ENCODE measurements around the gene ARMC2.

The ARMC2 gene

DNA sequence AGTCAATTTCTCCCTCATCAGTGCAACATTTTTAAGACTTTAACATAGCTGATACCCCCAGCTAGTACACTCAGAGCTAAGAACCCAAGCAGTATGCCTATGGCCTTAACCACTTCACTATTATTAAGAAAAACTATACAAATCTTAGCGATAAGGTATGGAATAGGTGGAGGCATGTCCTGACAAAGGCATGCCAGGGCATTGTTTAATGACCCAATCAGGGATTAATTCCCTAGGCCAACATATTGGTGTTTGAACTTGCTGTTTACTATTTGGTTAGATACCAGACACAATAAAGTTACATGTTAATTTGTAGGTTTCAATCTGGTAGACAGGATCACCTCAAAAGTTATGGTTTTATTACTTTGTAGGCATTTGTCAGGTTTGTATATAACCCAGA is 93.1 kb downstream of the ARMC2 start:
- TF ChIP-seq POLR2A (IDR thresholded peaks at IDR 0.05; ENCODE audit: extremely low read depth, insufficient read length) (no peak), MYC (IDR thresholded peaks at IDR 0.05; ENCODE audit: low read depth, low read length) (no peak)
- TF ChIP-seq, protein P1, sequence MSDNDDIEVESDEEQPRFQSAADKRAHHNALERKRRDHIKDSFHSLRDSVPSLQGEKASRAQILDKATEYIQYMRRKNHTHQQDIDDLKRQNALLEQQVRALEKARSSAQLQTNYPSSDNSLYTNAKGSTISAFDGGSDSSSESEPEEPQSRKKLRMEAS (IDR thresholded peaks at IDR 0.05; ENCODE audit: low read depth, low read length): no peak
- TF ChIP-seq, protein P2, sequence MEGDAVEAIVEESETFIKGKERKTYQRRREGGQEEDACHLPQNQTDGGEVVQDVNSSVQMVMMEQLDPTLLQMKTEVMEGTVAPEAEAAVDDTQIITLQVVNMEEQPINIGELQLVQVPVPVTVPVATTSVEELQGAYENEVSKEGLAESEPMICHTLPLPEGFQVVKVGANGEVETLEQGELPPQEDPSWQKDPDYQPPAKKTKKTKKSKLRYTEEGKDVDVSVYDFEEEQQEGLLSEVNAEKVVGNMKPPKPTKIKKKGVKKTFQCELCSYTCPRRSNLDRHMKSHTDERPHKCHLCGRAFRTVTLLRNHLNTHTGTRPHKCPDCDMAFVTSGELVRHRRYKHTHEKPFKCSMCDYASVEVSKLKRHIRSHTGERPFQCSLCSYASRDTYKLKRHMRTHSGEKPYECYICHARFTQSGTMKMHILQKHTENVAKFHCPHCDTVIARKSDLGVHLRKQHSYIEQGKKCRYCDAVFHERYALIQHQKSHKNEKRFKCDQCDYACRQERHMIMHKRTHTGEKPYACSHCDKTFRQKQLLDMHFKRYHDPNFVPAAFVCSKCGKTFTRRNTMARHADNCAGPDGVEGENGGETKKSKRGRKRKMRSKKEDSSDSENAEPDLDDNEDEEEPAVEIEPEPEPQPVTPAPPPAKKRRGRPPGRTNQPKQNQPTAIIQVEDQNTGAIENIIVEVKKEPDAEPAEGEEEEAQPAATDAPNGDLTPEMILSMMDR (IDR thresholded peaks at IDR 0.05; ENCODE audit: low read depth, low read length): no peak

DNA sequence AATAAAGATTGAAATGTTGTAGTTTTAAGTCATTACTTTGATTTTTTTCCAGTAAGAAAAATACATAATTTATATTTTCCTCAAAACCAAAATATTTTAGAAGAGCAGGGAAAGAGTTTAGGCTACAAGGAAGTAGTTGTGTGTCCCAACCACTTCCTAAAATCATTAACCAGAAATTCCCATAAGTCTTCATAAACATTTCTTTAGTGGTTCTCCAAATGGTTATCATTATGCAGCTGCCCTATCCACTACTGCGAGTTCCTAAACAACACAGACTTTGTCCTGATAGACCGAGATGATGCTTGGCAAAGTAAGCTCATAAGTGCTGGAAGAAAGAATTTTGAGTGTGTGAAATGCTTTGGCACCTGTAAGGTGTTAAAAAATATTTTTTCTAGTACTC is 93.6 kb downstream of the ARMC2 start:
- TF ChIP-seq POLR2A (IDR thresholded peaks at IDR 0.05; ENCODE audit: extremely low read depth, insufficient read length): no peak
- TF ChIP-seq MYC (IDR thresholded peaks at IDR 0.05; ENCODE audit: low read depth, low read length): no peak
- TF ChIP-seq, protein P1 (IDR thresholded peaks at IDR 0.05; ENCODE audit: low read depth, low read length): no peak
- TF ChIP-seq, protein P2 (IDR thresholded peaks at IDR 0.05; ENCODE audit: low read depth, low read length): no peak
- no peak for DNase-seq (ENCODE audit: low read depth)
- H3K4me3 ChIP-seq (ENCODE audit: low read depth, low read length): no peak overlapping the region

More for the DNA sequence above, 93.1 kb downstream of the ARMC2 start:
- no peak overlapping the region for H3K4me3 ChIP-seq (ENCODE audit: low read depth, low read length)
- DNase-seq (ENCODE audit: low read depth): no peak

DNA sequence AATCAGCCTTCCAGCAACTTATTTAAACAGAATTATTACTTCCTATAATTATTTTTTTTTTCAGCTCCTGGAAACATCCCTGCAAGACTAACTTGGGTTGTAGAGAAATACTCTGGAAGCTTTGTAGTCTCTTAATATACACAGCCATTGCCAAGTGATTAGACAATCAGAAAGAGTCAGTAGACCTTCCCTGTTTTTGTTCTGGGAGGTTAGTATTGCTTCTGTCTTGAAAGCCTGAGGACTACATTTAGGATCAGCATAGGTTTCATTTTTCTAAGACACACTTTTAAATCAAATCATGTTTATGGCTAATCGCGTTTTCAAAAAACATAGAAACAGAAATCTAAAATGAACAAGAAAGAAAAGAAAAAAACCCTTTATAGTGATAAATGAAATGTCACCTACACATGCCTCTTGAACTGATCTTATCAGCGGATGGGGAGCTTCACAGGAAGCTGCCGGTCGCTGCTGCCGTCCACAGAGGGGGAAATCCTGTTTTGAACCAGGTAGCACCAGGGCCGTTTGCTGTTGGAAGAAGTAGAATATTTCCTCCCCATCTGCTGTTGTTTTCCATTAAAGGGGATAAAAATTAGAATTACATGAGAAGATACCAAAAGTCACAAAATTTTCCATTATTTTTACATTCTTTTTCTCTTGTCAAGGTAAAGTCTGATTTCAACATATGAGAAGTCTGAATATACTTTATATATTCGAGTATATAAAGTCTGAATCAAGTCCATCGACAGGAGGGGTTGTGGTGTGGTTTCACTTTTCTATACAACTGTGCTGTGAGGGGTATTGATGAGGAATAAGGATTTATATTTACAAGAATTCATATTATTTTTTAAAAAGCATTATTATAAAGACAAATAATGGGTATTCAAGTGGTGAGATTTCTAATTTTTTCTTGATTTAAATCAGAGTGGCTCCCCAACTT is 94.6 kb downstream of the ARMC2 start:
- no peak overlapping the region for H3K4me3 ChIP-seq (ENCODE audit: low read depth, low read length)
- DNase-seq (ENCODE audit: low read depth): peak; percentile 14
- TF ChIP-seq, protein P1 (IDR thresholded peaks at IDR 0.05; ENCODE audit: low read depth, low read length): no peak
- TF ChIP-seq POLR2A (IDR thresholded peaks at IDR 0.05; ENCODE audit: extremely low read depth, insufficient read length) (no peak), MYC (IDR thresholded peaks at IDR 0.05; ENCODE audit: low read depth, low read length) (no peak)
- TF ChIP-seq, protein P2 (IDR thresholded peaks at IDR 0.05; ENCODE audit: low read depth, low read length): no peak

DNA sequence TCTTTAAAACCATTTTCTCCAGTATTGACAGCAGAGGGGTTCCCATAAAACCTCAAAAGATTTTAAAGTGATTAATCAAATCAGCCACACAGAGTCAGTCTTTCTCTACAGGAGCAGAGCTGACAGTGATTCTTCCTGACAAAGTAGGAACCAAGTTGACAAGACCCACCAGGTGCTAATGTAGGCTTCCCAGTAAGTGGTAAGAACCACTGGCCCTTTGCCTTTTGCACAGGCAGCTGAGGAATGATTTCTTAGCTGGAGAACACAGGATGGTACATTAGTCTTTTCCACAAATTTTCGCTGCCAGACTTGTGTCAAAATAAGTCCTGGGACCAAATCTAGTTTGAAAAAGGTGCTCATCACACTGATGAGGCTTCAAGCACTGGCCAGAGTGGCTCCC is 95.8 kb downstream of the ARMC2 start:
- TF ChIP-seq, protein P2 (IDR thresholded peaks at IDR 0.05; ENCODE audit: low read depth, low read length): no peak
- TF ChIP-seq, protein P1 (IDR thresholded peaks at IDR 0.05; ENCODE audit: low read depth, low read length): no peak
- TF ChIP-seq MYC (IDR thresholded peaks at IDR 0.05; ENCODE audit: low read depth, low read length) (no peak), POLR2A (IDR thresholded peaks at IDR 0.05; ENCODE audit: extremely low read depth, insufficient read length) (no peak)
- no peak for DNase-seq (ENCODE audit: low read depth)
- H3K4me3 ChIP-seq (ENCODE audit: low read depth, low read length): no peak overlapping the region

DNA sequence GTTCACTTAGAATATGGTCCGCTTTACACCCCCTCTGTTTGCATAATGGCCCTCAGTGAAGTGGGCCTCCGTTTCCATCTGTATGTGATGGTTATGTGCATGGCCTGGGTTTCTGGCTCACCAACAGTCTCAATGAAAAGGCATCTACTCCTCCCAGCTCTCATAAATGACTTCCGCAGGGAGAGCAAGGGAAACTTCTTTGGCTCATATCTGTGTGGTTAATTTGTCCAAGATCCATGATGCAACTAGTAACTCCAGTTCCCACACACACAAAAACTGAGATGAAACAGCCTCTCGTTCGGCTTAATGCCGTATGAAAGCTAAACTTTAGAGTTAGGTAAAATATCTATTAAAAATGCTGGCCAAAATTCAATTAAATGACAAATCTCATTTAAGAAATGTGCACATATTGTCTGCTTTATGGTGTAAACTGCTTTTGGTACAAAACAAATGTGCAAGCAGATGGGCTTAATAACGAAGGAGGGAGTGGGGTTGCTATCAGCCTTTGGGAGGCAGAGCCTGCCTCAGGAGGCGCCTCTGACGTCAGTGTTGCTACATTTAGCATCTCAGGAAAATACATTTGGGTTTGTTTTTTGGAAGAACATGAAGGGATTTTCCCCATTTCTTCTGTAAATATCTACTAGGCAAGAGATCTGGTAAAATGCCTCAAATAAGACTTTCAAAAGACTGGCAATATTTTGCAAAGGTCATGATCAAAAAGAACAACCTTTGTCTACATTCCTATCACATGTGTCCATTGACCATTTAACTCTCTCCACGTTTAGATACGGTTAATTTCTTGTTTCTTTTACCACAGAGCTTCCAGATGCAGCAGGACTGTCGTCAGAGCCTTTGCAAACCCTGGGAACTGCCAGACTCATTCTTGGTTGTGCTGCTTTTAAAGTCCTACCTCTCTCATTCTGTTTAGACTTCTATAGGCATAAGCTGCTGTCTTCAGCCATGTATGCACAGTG is 96.8 kb downstream of the ARMC2 start:
- no peak for DNase-seq (ENCODE audit: low read depth)
- TF ChIP-seq, protein P2 (IDR thresholded peaks at IDR 0.05; ENCODE audit: low read depth, low read length): no peak
- no peak overlapping the region for H3K4me3 ChIP-seq (ENCODE audit: low read depth, low read length)
